GM20000 (cell line): Measurements from ENCODE around the gene RPS6KA2.

Source experiments
- DNase-seq: peaks from one replicate; pipeline ENCODE4 v3.0.0; 2012; ENCODE audit warnings: low spot score
- CTCF ChIP-seq: IDR thresholded peaks from 2 replicates; pipeline ENCODE4 v1.5.1; 2012; ENCODE audit warnings: mild to moderate bottlenecking, control low read depth; ENCODE audit errors: extremely low read depth, missing control alignments

RPS6KA2 gene

GRCh38 chr6:166552600-166552999, 74.5 kb downstream of the RPS6KA2 start:
- no peak for TF ChIP-seq CTCF

GRCh38 chr6:166551754-166552495, 75.1 kb downstream of the RPS6KA2 start:
- TF ChIP-seq CTCF, result no peak
- no peak for DNase-seq

More at GRCh38 chr6:166552600-166552999, 74.5 kb downstream of the RPS6KA2 start:
- no peak for DNase-seq

- no peak for TF ChIP-seq CTCF
- DNase-seq, result no peak
These were observed 80.4 kb downstream of the RPS6KA2 start for GRCh38 chr6:166546653-166547052.

GRCh38 chr6:166545156-166546034, 81.7 kb downstream of the RPS6KA2 start:
- no peak for DNase-seq
- TF ChIP-seq CTCF, result no peak

GRCh38 chr6:166544296-166544605, 82.8 kb downstream of the RPS6KA2 start:
- no peak for TF ChIP-seq CTCF
- no peak for DNase-seq

GRCh38 chr6:166543603-166544295, 83.3 kb downstream of the RPS6KA2 start:
- no peak for TF ChIP-seq CTCF
- DNase-seq, result no peak

GRCh38 chr6:166542580-166542912, 84.5 kb downstream of the RPS6KA2 start:
- no peak for DNase-seq
- TF ChIP-seq CTCF, result no peak
